GM21723 (cell line): ENCODE results near the gene RNF20.
"Not testable (repeated sequence)": the region's sequence is repeated elsewhere in the genome, so short reads cannot be mapped to it uniquely, and the experiment has no call there.

ENCODE experiments used
- ATAC-seq: cut with Tn5 transposase; IDR thresholded peaks from one replicate; pipeline ENCODE4 v1.9.1; 2021; ENCODE audit warnings: mild to moderate bottlenecking, moderate library complexity; ENCODE audit not compliant: unreplicated experiment

The RNF20 gene

DNA sequence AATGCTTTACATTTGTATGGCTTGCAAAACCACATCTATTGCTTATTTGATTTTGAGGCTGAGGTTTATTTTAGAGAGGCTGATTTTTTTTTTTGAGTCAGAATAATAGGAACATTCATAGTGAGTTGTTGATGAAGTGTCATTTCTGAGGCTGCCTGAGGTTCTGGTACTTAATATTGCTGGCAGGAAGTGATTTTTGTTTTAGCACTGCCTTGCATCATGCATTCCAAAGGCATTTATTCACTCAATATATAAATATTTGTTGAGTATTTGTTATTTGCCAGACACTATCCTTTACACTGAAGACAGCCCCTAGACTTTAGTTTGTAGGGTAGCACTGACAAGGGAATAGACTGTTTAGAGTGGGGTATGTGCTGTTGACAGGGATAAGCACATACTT lies 2.7 kb downstream of the RNF20 start:
- ATAC-seq = no peak

DNA sequence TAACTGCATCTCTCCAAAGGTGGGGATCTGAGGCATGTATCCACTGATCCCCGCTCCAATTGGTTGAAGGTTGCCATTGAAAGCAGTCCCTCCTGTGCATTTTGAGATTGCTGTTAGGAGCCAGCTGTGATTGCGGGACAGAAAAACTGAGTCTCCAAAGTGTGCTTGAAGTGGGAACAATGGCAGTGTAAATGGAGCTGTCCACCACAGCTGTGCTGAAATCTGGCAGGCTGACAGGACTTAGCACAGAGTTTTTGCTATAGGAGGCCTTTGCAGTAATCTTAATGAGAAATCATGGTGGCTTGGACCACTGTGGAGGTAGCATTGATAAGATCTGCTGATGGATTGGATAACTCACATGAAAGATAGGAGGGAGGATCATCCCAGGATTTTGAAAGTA lies 3.3 kb downstream of the RNF20 start:
- ATAC-seq = no peak

DNA sequence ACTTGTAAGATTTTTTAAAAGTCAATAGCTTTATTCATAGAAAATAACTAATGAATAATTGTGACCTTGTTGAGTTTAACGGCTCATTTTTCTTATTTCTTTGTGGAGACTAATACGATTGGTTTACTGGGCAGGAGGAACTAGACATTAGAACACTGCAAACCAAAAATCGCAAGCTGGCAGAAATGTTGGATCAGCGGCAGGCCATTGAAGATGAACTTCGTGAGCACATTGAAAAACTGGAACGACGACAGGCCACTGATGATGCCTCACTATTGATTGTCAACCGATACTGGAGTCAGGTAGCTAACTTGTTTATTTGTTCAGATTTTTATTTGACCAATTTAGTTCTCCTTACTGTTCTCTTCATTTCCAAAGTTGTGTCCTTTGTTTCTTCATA lies 6.4 kb downstream of the RNF20 start:
- ATAC-seq = no peak

DNA sequence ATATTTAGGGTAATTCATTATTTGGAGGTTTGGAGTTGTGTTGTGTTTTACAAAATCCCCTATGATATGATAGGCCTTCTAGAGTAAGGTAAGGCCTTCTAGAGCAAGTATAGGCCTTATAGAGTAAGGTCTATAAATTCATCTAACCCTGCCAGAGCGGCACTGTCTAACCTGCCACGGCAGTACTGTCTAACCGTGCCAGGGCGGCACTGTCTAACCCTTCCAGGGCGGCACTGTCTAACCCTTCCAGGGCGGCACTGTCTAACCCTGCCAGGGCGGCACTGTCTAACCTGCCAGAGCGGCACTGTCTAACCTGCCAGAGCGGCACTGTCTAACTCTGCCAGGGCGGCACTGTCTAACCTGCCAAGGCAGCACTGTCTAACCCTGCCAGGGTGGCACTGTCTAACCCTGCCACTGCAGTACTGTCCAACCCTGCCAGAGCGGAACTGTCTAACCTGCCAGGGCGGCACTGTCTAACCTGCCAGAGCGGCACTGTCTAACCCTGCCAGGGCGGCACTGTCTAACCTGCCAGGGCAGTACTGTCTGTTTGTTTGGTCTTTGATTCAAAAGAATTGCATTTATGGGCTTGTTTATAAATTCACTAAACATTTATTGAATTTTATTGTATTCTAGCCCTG lies 9.6 kb downstream of the RNF20 start:
- ATAC-seq = no peak

DNA sequence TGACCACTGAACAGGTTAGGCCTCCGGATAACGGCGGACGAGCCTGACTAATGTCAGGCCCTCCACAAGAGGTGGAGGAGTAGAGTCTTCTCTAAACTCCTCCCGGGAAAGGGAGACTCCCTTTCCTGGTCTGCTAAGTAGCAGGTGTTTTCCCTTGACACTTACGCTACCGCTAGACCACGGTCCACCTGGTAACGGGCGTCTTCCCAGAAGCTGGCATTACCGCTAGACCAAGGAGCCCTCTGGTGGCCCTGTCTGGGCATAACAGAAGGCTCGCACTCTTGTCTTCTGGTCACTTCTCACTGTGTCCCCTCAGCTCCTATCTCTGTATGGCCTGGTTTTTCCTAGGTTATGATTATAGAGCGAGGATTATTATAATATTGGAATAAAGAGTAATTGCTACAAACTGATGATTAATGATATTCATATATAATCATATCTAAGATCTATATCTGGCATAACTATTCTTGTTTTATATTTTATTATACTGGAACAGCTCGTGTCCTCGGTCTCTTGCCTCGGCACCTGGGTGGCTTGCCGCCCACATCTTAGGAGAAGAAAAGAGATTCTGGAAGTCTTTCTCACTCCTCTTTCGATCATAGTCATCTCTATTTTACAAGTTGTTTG lies 15.9 kb downstream of the RNF20 start:
- ATAC-seq = not testable (repeated sequence)

DNA sequence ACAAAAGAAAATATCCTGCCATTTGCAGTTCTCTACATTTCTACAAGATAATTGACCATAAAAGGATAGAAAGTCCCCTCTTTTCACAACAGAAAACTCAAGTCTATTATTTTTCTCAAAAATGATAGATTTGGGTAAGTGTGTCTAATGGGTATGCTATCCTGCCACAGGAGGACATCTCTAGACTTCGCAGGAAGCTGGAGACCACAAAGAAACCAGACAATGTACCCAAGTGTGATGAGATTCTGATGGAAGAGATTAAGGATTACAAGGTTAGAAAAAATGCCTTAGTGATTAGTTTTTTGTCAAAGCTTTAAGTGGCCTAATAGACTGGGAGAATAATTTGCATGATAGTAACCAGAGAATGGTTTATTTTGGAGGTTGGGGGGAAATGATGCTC lies 28.1 kb downstream of the RNF20 start:
- no peak for ATAC-seq

DNA sequence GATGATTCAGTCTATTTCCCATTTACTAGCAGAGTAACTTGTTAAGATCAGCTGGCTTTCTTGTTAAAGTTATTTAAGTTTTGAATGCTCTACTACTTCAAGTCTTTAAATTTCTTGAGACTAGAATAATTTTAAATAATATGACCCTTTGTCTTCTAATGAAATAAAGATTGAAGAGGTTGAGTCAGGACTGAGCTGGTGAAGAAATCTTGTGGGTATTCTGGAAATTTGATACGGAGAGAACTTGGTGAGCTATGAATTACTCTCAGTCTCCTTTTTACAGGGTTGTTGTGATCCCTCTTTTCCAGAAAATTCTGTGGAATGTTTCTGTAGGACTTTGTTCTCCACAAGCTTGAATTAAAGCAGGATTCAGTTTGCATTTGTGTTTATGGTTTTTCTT lies 29.3 kb downstream of the RNF20 start:
- ATAC-seq = no peak

DNA sequence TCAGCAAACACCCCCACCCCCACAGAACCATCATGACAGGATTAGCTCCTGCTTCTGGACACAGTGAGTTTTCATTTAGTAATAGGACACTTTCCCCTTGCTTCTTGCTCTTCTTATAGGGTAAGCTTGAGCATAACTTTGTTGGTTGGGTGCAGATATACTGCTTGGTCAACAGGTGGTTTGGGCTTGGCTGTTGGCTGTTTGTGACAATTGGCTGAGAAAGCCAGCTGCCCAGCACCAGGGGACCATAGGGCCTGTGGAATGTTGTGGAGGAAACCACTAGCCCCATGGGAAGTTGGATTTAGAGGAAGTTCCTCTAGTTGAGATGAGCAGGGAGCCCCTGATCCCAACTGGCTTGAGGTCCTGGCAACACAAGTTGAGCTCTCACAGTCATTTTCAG lies 30.6 kb downstream of the RNF20 start:
- ATAC-seq = no peak

DNA sequence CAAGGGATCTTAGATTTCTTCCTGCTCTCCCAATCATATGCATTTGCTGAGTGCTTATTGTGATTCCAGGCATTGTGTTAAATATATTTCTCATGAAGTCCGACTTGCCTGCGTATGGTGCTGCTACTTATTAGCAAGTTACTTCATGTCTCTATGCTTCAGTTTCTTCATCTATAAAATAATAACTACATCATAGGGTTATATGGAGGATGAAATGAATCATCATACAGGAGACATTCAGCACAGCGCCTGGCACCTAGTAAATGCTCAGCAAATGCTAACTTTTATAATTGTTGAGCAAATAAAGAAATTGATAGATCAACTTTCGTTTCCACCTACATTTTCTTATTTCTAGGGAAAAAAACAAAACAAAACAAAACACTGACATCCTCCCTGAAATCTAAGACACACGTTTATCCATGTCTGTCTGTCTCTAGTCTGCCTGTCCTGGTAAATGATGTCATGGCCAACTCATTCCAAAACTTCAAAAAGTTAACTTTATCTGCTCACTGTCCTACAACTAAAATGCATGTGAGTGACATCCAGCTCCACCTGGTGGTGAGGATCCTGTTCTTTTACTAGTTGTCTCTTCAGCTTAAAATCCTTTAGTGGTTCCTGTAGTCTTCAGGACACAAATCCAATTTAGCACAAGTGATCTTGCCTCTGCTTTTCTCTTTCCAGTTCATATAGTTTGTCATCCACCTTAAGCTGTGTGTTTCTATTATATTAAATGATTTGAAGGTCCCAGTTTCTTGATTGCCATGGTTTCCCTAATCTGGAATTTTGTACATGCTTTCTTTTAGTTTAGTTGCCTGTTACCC lies 33.5 kb downstream of the RNF20 start:
- ATAC-seq = peak; percentile 84

DNA sequence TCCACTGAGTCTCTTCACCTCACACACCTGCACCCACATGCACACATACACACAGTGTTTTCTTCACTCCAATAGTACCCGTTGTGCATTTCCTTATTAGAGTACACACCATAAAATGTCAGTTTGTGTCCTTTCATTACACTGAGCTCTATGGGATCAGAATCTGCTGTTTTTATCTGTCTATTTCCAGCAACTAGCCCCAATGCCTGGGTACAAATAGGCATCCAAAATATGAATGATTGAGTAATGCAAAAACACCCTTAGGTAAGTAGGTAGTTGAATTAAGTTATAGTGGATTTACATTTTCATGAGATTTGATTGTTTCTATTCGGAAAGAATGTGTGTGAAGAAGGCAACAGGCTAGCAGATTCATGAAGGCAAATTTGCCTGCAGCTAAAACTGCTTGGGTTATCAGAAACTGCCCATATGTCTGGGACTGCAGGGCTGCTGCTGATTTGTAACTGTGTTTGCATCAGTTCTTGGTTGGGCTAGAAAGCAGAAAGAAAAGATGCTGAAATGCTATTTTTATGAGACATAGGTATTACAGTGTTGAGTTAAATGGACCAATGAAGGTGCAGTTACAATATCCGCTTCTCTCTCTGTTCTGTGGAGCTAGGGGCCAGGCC lies 34.2 kb downstream of the RNF20 start:
- ATAC-seq = no peak

DNA sequence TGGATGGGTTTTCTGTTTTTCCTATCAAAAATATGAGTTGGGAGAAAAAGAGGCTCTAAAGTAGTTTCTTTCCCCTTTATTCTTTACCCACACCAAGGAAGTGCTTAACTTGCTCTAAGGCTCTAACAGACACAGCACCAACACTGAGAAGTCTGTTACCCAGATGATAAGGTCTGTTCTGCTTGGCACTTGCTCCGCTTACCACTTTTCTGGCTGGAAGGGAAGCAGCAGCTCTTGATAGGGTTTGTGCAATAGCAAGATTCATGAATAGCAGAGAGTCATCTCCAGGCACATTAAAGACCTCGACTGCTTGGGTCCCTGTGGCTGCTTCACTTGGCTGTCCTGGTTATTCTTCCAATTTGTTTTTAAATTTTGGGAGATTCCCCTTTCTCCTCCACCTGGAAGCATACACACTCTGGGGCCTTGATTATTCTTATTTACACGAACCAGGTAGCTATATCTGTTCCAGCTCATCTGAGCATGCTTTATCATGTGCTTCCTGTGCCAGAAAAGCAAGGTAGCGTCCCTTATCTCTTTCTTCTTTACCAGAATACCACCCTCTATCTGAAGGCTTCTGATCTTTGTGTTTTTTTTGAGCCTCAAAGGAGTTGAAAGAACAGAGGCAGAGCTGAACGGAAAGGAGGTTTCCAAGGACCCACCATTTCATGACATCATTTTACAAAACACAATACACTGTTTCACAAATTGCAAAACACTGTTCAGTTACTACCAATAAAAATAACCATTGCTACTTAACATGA lies 36.3 kb downstream of the RNF20 start:
- no peak for ATAC-seq

DNA sequence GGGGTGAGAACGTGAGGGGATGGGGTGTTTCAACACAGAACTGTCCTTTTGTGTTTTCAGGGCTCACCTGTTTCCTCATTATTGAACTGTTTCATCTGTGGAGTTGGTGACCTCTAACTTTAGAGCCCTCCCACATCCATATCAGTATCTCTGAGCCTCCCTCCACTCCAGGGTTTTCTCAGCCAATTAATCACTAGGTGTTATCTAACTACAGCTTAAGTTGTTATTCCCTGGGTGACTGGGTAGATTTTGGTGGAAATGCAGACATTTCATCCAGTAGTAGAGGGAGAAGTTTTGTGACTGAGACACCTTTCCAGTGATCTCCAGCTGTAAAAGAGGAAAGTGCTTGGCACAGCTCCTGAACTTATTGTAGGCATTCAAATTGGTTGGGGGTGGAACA lies 37.5 kb downstream of the RNF20 start:
- no peak for ATAC-seq

DNA sequence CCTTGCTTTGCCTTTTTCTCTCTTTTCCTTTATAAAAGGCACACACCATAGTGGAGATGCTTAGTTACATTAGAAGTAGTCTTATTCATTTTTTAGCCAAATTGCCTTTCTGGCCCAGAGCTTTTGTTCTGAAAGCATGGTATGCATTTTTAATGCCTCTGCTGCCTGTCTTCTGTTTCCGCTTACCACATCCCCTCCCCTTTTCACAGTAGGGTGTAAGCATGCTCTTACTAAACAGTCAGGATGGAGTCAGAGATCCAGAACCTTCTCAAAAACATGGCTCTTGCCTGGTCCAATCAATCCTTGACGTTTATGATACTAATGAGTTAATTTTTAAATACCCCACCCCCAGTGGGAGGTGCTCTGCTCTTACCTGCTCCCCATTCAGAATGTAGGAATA lies 38.7 kb downstream of the RNF20 start:
- ATAC-seq = no peak

DNA sequence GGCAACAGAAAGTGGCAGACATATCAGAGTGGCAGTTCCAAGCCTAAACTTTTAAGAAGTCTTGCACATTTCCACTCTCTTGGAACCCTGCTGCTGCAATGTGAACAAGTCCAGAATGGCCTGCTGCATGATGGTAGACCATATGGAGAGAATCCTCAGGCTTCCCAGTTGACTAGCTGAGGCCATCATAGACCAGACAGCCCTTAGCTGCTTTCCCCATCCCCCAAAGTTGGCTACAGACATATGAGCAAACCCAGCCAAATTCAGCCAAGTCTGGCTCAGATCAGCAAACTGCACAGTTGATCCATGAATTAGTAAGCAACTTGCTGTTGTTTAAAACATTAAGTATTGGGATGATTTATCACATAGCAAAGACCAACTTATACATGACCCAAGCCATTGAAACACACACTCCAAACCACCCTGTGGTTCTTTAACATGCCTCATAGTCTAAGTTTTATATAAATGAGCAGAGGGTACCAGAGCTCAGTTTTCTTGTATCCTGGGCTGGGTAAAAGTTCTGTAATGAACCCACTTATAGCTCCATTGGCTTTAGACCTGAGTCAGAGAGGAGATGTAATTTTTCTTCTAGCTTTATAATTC lies 41.2 kb downstream of the RNF20 start:
- ATAC-seq = no peak

DNA sequence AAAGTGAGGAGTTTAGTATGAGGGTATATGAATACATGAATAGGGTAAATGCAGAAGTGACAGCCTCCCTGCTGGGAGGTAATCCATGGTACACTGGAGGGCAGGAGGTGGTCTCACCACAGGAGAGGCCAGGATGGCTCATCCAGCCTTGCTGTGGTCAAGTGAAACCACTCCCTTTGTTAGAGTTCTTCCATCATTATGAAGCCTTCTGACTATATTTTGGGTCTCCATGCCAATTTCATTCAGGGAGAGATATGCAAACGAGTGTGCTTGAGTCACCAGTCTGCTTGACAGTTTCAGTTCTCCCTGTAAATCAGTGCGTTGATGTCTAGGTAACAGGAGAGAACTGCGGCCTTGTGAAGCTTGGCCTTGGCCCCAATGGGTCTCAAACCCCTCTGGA lies 44.7 kb downstream of the RNF20 start:
- ATAC-seq = peak; percentile 70

DNA sequence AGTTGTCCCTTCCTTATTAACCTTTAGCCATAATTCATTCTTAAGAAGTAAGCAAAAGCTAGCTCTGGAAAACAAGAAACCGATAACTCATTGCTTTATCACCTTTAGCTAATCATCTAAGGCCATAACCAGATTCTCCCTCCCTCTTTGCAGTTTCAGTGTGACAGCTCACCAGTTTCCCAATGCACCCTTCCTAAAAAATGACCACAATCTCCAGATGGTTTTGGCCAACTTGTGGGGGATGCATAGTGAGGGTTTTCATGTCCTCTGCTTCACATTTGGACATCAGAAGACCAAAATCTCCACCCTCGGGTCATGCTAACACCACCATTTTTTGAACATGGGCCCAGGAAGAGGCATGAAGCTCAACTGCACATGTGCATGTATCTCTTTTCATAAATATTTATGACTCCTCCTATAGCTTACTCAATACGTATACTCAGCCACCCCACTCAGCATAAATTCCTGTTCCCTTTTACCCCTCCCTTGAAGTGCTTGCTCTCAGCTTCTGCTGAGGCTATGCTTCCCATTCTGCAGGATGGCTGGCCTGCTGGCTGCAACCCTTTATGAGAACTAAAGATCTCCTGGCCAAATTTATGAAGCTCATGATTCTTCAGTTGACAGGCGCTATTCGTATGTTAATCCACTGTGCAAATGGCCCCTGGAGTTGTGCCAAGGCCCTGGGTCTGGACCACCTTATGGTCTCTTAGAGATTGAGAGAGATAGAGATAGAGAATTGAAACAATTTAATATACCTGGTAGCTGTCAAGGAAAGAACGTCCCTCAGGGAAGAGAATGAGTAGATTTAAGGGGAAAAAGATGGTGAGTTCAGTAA lies 46.3 kb downstream of the RNF20 start:
- no peak for ATAC-seq

DNA sequence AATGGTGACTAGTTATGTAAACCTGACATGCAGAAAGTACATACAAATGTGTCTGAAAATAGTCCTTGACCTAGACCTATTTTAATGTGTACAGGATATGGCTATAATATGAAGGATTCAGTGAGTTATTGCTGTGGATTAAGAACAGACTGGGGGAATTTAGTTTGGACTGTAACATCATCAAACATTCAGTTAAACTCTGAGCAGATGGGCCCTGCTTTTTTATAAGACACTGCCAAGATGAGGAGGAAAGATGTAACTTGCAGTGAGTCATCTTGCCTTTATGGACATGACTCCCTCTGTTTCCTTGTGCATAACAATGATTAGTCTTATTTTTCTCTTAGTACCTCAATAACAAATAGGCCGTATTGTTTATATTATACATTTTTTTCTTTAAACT lies 48.9 kb downstream of the RNF20 start:
- no peak for ATAC-seq

DNA sequence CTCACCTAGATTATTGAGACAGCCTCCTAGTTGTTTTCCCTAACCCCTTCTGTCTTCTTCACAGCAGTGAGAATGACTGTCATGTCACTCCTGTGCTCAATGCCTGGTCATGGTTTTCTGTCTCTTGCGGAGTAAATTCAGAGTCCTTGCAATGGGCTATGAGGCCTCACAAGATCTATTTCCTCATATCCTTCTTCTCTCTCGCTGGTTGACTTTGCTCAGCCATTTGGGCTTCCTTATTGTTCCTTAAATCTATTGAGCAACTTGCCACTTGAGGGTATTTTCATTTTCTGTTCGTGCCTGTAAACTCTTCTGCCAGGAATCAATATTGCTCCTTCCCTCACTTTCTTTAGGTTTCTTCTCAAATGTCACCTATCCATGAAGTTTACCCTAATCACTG lies 52.1 kb downstream of the RNF20 start:
- no peak for ATAC-seq

DNA sequence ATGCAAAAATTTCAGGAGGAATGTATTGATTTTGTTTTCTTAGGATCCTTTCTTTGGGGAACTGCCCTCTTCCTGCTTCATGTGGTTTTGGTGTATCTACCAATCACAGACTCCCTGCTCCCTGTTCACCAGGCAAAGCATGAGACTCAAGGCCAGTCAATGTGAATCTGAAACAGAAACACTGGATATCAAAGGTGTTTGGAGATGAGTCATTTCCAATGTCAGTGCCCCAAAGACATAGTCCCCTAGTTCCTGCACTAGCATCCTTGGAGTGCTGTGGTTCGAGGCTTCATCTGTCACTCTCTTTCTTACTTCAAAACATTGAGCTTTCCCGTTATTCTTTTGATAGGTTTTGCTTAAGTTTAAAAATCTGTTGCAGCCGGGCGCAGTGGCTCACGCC lies 53.0 kb downstream of the RNF20 start:
- peak; percentile 78 for ATAC-seq
